Activated CD4-positive, alpha-beta memory T cell treated with anti-CD3 and anti-CD28 coated beads, Interleukin-2, amount 10 ng/mL, durations not matched to agents 7 days and 5 days (primary cell): ENCODE data around the gene DES. TPM values are rescaled to one million over a fixed set of nuclear protein-coding genes. Genes with fewer than 3 reads are reported as not detected.

Experiments
- CTCF ChIA-PET: fragments of 350-600 bp; sonication (Branson Sonifier 250); formaldehyde crosslinking; loops from one replicate; lab custom pipeline; 2021; ENCODE audit warnings: antibody characterized with exemption, inconsistent platforms; lab: Charles Lee
- POLR2A ChIA-PET: fragments of 350-600 bp; sonication (Branson Sonifier 250); formaldehyde crosslinking; loops from one replicate; lab custom pipeline; 2021; ENCODE audit warnings: antibody characterized with exemption; lab: Charles Lee
- DNase-seq: peaks from one replicate; pipeline ENCODE4 v3.0.0-alpha.2; 2020
- H3K27ac Mint-ChIP-seq: one replicate; pipeline ENCODE4 v1.8.0; 2021; ENCODE audit warnings: mild to moderate bottlenecking, mixed read lengths
- H3K27me3 Mint-ChIP-seq: one replicate; pipeline ENCODE4 v1.8.0; 2021; ENCODE audit warnings: mixed read lengths
- H3K36me3 Mint-ChIP-seq: one replicate; pipeline ENCODE4 v1.8.0; 2021; ENCODE audit warnings: low read depth, mixed read lengths
- H3K4me1 Mint-ChIP-seq: one replicate; pipeline ENCODE4 v1.8.0; 2021; ENCODE audit warnings: mixed read lengths
- H3K4me3 Mint-ChIP-seq: one replicate; pipeline ENCODE4 v1.8.0; 2021; ENCODE audit warnings: mild to moderate bottlenecking, mixed read lengths
- H3K9me3 Mint-ChIP-seq: one replicate; pipeline ENCODE4 v1.8.0; 2021; ENCODE audit warnings: mixed read lengths
- total RNA-seq, 2 experiments: library from RNA; stranded (reverse); gene quantifications; one replicate each; pipeline ENCODE4 v1.2.3, GENCODE V29; 2021

Gene DES
- total RNA-seq, 2 experiments from 2014 or later = not detected

GRCh38 chr2:219415580-219416234 lies 2.5 kb upstream of the DES start:
- no peaks in the 10 kb centered on the region for H3K36me3 Mint-ChIP-seq
- H3K4me3 Mint-ChIP-seq = no peak overlapping the region
- CTCF ChIA-PET = interaction anchor here (1.1 to 1.4 kb wide), 2 partner anchors 11 to 121 kb away, joined by 3 to 4 read pairs; no protein-coding TSS in a partner anchor
- POLR2A ChIA-PET = no interaction called here
- H3K9me3 Mint-ChIP-seq = peaks cover 3% of the 10 kb centered on the region
- H3K27ac Mint-ChIP-seq = no peak overlapping the region
- H3K27me3 Mint-ChIP-seq = peaks cover 56% of the 10 kb centered on the region
- no peak for DNase-seq
- peaks cover 4% of the 10 kb centered on the region for H3K4me1 Mint-ChIP-seq

GRCh38 chr2:219416235-219416602 lies 2.0 kb upstream of the DES start:
- no peak for DNase-seq
- Mint-ChIP-seq H3K4me1 (peaks cover 4% of the 10 kb centered on the region), H3K4me3 (no peak overlapping the region), H3K9me3 (peaks cover 3% of the 10 kb centered on the region), H3K36me3 (no peaks in the 10 kb centered on the region), H3K27me3 (peaks cover 56% of the 10 kb centered on the region), H3K27ac (no peak overlapping the region)
- POLR2A ChIA-PET = no interaction called here
- CTCF ChIA-PET = interaction anchor here (1.1 to 1.4 kb wide), 2 partner anchors 12 to 122 kb away, joined by 3 to 4 read pairs; no protein-coding TSS in a partner anchor

- Mint-ChIP-seq H3K36me3 (no peaks in the 10 kb centered on the region), H3K27me3 (peaks cover 56% of the 10 kb centered on the region), H3K27ac (no peak overlapping the region), H3K4me3 (no peak overlapping the region), H3K9me3 (peaks cover 3% of the 10 kb centered on the region), H3K4me1 (peaks cover 4% of the 10 kb centered on the region)
- no peak for DNase-seq
- ChIA-PET CTCF (interaction anchor here (1.4 kb wide), 1 partner anchor 122 kb away, joined by 4 read pairs; no protein-coding TSS in a partner anchor), POLR2A (no interaction called here)
Measured at GRCh38 chr2:219416938-219417337, 1.2 kb upstream of the DES start.

DNA sequence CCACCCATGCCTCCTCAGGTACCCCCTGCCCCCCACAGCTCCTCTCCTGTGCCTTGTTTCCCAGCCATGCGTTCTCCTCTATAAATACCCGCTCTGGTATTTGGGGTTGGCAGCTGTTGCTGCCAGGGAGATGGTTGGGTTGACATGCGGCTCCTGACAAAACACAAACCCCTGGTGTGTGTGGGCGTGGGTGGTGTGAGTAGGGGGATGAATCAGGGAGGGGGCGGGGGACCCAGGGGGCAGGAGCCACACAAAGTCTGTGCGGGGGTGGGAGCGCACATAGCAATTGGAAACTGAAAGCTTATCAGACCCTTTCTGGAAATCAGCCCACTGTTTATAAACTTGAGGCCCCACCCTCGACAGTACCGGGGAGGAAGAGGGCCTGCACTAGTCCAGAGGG lies 803 bp upstream of the DES start:
- Mint-ChIP-seq H3K27me3 (peaks cover 58% of the 10 kb centered on the region), H3K4me1 (peaks cover 4% of the 10 kb centered on the region), H3K27ac (no peak overlapping the region), H3K4me3 (no peak overlapping the region), H3K36me3 (no peaks in the 10 kb centered on the region), H3K9me3 (peaks cover 1% of the 10 kb centered on the region)
- CTCF ChIA-PET = interaction anchor here (1.4 kb wide), 1 partner anchor 123 kb away, joined by 4 read pairs; no protein-coding TSS in a partner anchor
- POLR2A ChIA-PET = no interaction called here
- no peak for DNase-seq

GRCh38 chr2:219419012-219419324 lies 791 bp downstream of the DES start:
- no peaks in the 10 kb centered on the region for H3K9me3 Mint-ChIP-seq
- H3K4me1 Mint-ChIP-seq = peaks cover 4% of the 10 kb centered on the region
- H3K4me3 Mint-ChIP-seq = no peak overlapping the region
- peaks cover 45% of the 10 kb centered on the region for H3K27me3 Mint-ChIP-seq
- no peaks in the 10 kb centered on the region for H3K36me3 Mint-ChIP-seq
- no peak for DNase-seq
- ChIA-PET CTCF (no interaction called here), POLR2A (no interaction called here)
- no peak overlapping the region for H3K27ac Mint-ChIP-seq

GRCh38 chr2:219419331-219420197 lies 1.4 kb downstream of the DES start:
- H3K27ac Mint-ChIP-seq = no peak overlapping the region
- no peaks in the 10 kb centered on the region for H3K9me3 Mint-ChIP-seq
- DNase-seq = no peak
- no peaks in the 10 kb centered on the region for H3K36me3 Mint-ChIP-seq
- H3K27me3 Mint-ChIP-seq = peaks cover 41% of the 10 kb centered on the region
- ChIA-PET POLR2A (no interaction called here), CTCF (no interaction called here)
- no peak overlapping the region for H3K4me3 Mint-ChIP-seq
- peaks cover 4% of the 10 kb centered on the region for H3K4me1 Mint-ChIP-seq

- ChIA-PET POLR2A (no interaction called here), CTCF (no interaction called here)
- Mint-ChIP-seq H3K9me3 (no peaks in the 10 kb centered on the region), H3K4me3 (no peak overlapping the region), H3K27ac (no peak overlapping the region), H3K27me3 (peaks cover 34% of the 10 kb centered on the region), H3K4me1 (peaks cover 4% of the 10 kb centered on the region), H3K36me3 (no peaks in the 10 kb centered on the region)
- DNase-seq = no peak
Measured at GRCh38 chr2:219420687-219421086, 2.5 kb downstream of the DES start.

DNA sequence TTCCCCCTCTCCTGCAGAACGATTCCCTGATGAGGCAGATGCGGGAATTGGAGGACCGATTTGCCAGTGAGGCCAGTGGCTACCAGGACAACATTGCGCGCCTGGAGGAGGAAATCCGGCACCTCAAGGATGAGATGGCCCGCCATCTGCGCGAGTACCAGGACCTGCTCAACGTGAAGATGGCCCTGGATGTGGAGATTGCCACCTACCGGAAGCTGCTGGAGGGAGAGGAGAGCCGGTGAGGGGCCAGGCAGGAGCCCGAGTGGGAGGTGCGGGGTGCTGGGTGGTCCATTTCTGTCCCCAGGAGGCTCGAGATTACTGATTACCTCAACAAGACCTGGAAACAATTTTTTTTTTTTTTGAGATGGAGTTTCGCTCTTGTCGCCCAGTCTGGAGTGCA lies 3.1 kb downstream of the DES start:
- Mint-ChIP-seq H3K27ac (no peak overlapping the region), H3K9me3 (no peaks in the 10 kb centered on the region), H3K36me3 (no peaks in the 10 kb centered on the region), H3K4me3 (no peak overlapping the region), H3K27me3 (peaks cover 30% of the 10 kb centered on the region), H3K4me1 (peaks cover 4% of the 10 kb centered on the region)
- DNase-seq = no peak
- ChIA-PET CTCF (no interaction called here), POLR2A (no interaction called here)

DNA sequence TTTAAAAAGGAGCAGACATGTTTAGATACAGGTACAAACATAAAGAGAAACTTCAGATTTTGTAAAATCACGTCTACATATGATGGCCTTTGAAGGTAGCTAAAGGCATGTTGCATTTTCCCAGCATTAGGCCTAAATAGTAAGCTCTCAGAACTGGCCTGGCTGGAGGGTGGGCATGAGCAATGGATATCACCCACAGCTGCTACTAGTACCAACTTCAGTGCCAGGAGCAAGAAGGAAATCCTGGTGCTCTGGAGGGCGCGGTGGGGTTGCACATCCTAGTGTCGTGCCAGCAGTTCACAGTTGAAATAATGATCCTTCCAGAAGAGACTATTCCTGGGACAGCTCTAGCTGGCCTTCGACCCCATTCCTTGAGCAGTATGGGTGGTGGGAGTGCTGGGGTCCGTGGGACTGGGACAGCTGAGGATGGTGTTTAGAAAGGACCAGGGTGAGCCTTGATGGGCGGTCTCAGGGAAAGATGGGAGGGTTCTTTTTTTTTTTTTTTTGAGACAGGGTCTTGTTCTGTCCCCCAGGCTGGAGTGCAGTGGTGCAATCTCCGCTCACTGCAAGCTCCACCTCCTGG lies 4.9 kb downstream of the DES start:
- Mint-ChIP-seq H3K9me3 (no peaks in the 10 kb centered on the region), H3K27me3 (peaks cover 18% of the 10 kb centered on the region), H3K27ac (no peak overlapping the region), H3K36me3 (no peaks in the 10 kb centered on the region), H3K4me3 (no peak overlapping the region), H3K4me1 (peaks cover 4% of the 10 kb centered on the region)
- ChIA-PET CTCF (interaction anchor here (0.6 to 1.7 kb wide), 2 partner anchors 20 to 269 kb away, joined by 4 read pairs; no protein-coding TSS in a partner anchor), POLR2A (no interaction called here)
- no peak for DNase-seq

- CTCF ChIA-PET = interaction anchor here (1.7 kb wide), 1 partner anchor 21 kb away, joined by 4 read pairs; no protein-coding TSS in a partner anchor
- POLR2A ChIA-PET = no interaction called here
- Mint-ChIP-seq H3K27ac (no peak overlapping the region), H3K4me3 (no peak overlapping the region), H3K4me1 (peaks cover 4% of the 10 kb centered on the region), H3K27me3 (peaks cover 16% of the 10 kb centered on the region), H3K36me3 (no peaks in the 10 kb centered on the region), H3K9me3 (no peaks in the 10 kb centered on the region)
- no peak for DNase-seq
Measured at GRCh38 chr2:219423652-219424377, 5.6 kb downstream of the DES start.

DNA sequence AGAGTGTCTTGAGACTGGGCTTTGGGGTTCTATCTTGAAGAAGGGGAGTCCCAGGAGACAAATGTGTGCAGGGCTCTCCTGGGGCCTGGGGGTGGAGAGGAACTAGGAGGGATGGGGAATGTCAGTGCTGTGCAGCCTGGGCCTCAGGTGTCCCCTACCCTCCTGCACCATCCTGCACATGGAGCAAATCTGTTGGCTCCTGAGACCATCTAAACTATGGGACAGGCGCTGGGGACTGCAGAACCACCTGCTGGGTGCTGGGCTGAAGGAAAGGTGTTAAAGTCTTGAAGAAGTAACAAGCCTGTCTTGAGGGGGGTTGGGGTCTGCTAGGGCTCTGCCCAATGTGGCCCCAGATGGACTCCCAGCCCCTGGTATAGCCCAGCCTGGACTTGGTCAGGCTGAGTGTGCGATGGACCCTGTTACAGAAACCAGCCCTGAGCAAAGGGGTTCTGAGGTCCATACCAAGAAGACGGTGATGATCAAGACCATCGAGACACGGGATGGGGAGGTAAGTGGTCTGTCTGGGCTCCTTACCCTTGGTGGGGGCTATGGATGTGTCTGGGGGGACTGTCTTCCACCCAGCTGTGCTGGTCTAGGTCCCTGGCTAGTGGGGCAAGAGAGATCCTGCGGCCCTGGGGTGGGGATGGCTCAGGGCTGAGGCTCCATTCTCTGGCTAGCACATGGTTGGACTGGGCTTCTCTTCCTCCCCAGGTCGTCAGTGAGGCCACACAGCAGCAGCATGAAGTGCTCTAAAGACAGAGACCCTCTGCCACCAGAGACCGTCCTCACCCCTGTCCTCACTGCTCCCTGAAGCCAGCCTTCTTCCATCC lies 7.3 kb downstream of the DES start:
- POLR2A ChIA-PET = no interaction called here
- H3K4me3 Mint-ChIP-seq = no peak overlapping the region

GRCh38 chr2:219426068-219426443 lies 7.9 kb downstream of the DES start:
- Mint-ChIP-seq H3K27ac (no peak overlapping the region), H3K4me1 (no peaks in the 10 kb centered on the region), H3K27me3 (peaks cover 5% of the 10 kb centered on the region), H3K9me3 (no peaks in the 10 kb centered on the region), H3K36me3 (no peaks in the 10 kb centered on the region), H3K4me3 (no peak overlapping the region)
- no peak for DNase-seq
- CTCF ChIA-PET = no interaction called here
- POLR2A ChIA-PET = no interaction called here

More for the DNA sequence above, 7.3 kb downstream of the DES start:
- Mint-ChIP-seq H3K9me3 (no peaks in the 10 kb centered on the region), H3K27me3 (peaks cover 5% of the 10 kb centered on the region), H3K36me3 (no peaks in the 10 kb centered on the region), H3K4me1 (no peaks in the 10 kb centered on the region), H3K27ac (no peak overlapping the region)
- CTCF ChIA-PET = no interaction called here
- DNase-seq = no peak
